ENCODE results near the gene RAB3C. TPM values are rescaled to one million over a fixed set of nuclear protein-coding genes. Genes with fewer than 3 reads are reported as not detected.

Gene RAB3C
- total RNA-seq, 3 donors from 2014 or later: 0.29 to 6.1 (median 2.6) TPM

GRCh38 chr5:58793888-58794657 is 211.2 kb downstream of the RAB3C start:
- Histone ChIP-seq H3K4me3 (no peak overlapping the region), H3K36me3 (no peaks in the 10 kb centered on the region), H3K27ac (no peak overlapping the region), H3K9me3 (no peaks in the 10 kb centered on the region), H3K27me3 (no peaks in the 10 kb centered on the region), H3K4me1 (no peaks in the 10 kb centered on the region)
- intact Hi-C loops (cut with DNase I; ENCODE audit: low total_unique reads): no loop called here
- no peak for DNase-seq (ENCODE audit: low spot score in 2 of 2)
- no peak for TF ChIP-seq POLR2A (IDR thresholded peaks at IDR 0.05)
- TF ChIP-seq, protein P1, sequence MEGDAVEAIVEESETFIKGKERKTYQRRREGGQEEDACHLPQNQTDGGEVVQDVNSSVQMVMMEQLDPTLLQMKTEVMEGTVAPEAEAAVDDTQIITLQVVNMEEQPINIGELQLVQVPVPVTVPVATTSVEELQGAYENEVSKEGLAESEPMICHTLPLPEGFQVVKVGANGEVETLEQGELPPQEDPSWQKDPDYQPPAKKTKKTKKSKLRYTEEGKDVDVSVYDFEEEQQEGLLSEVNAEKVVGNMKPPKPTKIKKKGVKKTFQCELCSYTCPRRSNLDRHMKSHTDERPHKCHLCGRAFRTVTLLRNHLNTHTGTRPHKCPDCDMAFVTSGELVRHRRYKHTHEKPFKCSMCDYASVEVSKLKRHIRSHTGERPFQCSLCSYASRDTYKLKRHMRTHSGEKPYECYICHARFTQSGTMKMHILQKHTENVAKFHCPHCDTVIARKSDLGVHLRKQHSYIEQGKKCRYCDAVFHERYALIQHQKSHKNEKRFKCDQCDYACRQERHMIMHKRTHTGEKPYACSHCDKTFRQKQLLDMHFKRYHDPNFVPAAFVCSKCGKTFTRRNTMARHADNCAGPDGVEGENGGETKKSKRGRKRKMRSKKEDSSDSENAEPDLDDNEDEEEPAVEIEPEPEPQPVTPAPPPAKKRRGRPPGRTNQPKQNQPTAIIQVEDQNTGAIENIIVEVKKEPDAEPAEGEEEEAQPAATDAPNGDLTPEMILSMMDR (IDR thresholded peaks at IDR 0.05): no peak
- no peak for TF ChIP-seq POLR2AphosphoS5 (IDR thresholded peaks at IDR 0.05)

DNA sequence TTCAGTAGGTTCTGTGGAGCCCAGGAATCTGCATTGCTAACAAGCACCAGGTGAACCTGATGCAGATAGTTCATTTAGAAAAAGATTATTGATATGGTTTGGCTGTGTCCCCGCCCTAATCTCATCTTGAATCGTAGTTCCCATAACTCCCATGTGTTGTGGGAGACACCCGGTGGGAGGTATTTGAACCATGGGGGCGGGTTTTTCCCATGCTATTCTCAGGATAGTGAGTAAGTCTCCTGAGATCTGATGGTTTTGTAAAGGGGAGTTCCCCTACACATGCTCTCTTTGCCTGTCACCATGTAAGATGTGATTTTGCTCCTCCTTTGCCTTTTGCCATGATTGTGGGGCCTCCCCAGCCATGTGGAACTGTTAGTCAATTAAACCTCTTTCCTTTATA is 212.0 kb downstream of the RAB3C start:
- Histone ChIP-seq H3K27me3 (no peaks in the 10 kb centered on the region), H3K9me3 (no peaks in the 10 kb centered on the region), H3K36me3 (no peaks in the 10 kb centered on the region), H3K4me3 (no peak overlapping the region), H3K4me1 (no peaks in the 10 kb centered on the region), H3K27ac (no peak overlapping the region)
- no peak for TF ChIP-seq POLR2A (IDR thresholded peaks at IDR 0.05)
- TF ChIP-seq, protein P1 (IDR thresholded peaks at IDR 0.05): no peak
- intact Hi-C loops (cut with DNase I; ENCODE audit: low total_unique reads): no loop called here
- DNase-seq (ENCODE audit: low spot score in 2 of 2): no peak

GRCh38 chr5:58795327-58795726 is 212.5 kb downstream of the RAB3C start:
- no peak for TF ChIP-seq POLR2AphosphoS5 (IDR thresholded peaks at IDR 0.05)
- TF ChIP-seq POLR2A (IDR thresholded peaks at IDR 0.05): no peak
- TF ChIP-seq, protein P1 (IDR thresholded peaks at IDR 0.05): no peak
- Histone ChIP-seq H3K36me3 (no peaks in the 10 kb centered on the region), H3K9me3 (no peaks in the 10 kb centered on the region), H3K4me3 (no peak overlapping the region), H3K4me1 (no peaks in the 10 kb centered on the region), H3K27ac (no peak overlapping the region), H3K27me3 (no peaks in the 10 kb centered on the region)
- no peak for DNase-seq (ENCODE audit: low spot score in 2 of 2)
- intact Hi-C loops (cut with DNase I; ENCODE audit: low total_unique reads): no loop called here

DNA sequence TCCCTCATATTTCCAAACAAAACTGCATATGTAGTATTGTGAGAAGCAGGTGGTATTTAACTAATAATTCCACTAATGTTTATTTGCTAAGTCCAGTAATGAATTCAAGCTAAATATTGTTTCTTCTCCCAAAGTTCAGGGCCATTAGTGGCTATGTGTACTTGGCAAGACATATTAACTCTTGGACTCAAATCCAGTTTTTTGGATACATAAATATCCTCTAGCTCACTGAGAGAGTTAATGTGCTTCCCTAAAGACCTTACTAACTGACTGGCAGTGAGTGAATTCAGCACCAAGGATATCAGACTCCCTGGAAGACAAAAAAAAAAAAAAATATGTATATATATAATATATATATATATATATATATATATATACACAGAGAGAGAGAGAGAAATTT is 214.1 kb downstream of the RAB3C start:
- intact Hi-C loops (cut with DNase I; ENCODE audit: low total_unique reads): no loop called here

GRCh38 chr5:58800356-58800755 is 217.5 kb downstream of the RAB3C start:
- Histone ChIP-seq H3K9me3 (no peaks in the 10 kb centered on the region), H3K4me1 (no peaks in the 10 kb centered on the region), H3K27me3 (no peaks in the 10 kb centered on the region), H3K4me3 (no peak overlapping the region), H3K27ac (no peak overlapping the region), H3K36me3 (no peaks in the 10 kb centered on the region)
- no peak for TF ChIP-seq POLR2A (IDR thresholded peaks at IDR 0.05)
- TF ChIP-seq POLR2AphosphoS5 (IDR thresholded peaks at IDR 0.05): no peak
- TF ChIP-seq, protein P1 (IDR thresholded peaks at IDR 0.05): no peak
- DNase-seq (ENCODE audit: low spot score in 2 of 2): no peak
- intact Hi-C loops (cut with DNase I; ENCODE audit: low total_unique reads): no loop called here

More for the DNA sequence above, 214.1 kb downstream of the RAB3C start:
- H3K36me3 ChIP-seq: no peaks in the 10 kb centered on the region
- DNase-seq (ENCODE audit: low spot score in 2 of 2): no peak
- H3K4me3 ChIP-seq: no peak overlapping the region
- no peaks in the 10 kb centered on the region for H3K9me3 ChIP-seq
- TF ChIP-seq, protein P1 (IDR thresholded peaks at IDR 0.05): no peak
- no peak for TF ChIP-seq POLR2A (IDR thresholded peaks at IDR 0.05)
- TF ChIP-seq POLR2AphosphoS5 (IDR thresholded peaks at IDR 0.05): no peak
- H3K27me3 ChIP-seq: no peaks in the 10 kb centered on the region
- no peaks in the 10 kb centered on the region for H3K4me1 ChIP-seq
- no peak overlapping the region for H3K27ac ChIP-seq

Data from breast epithelium (tissue), 4 donors.